Iris pigment epithelial cell (primary cell): Measurements from ENCODE around the gene INPP4A.

Experiments
- DNase-seq: peaks from one replicate; pipeline ENCODE4 v3.0.0-alpha.2; 2011; ENCODE audit warnings: low read depth

Gene INPP4A

DNA sequence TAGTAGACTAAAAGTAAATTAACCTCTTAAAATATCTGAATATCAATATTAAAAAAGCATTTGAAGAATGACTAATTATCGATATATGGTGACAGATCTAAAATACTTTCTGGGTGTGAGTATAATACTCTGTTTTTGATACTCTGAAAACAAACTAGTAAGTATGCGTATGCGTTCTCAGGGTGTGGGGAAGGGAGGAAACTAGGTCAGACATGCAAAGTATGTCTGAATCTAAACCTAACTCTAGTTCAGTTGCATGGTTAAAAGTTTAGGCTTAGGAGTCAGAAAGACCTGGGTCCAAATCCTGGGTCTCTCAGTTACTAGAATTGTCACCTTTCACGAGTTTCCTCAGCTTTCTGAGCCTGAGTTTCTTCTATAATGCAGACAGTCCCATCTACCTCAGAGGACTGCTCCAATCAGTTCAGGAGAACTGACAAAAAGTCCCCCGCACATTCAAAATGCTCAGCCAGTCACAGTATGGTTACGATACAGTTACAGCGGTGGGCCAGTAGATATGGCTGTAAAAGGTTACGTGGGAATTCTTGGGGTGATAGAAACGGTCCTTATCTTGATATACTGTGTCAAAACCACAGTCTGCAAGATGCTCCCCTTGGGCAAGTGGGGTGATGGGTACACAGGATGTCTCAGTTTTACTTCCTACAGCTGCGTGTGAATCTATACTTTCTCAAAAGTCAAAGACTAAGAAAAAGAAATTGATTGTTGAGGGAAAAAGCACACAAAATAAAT is 192.9 kb downstream of the INPP4A start:
- no peak for DNase-seq

DNA sequence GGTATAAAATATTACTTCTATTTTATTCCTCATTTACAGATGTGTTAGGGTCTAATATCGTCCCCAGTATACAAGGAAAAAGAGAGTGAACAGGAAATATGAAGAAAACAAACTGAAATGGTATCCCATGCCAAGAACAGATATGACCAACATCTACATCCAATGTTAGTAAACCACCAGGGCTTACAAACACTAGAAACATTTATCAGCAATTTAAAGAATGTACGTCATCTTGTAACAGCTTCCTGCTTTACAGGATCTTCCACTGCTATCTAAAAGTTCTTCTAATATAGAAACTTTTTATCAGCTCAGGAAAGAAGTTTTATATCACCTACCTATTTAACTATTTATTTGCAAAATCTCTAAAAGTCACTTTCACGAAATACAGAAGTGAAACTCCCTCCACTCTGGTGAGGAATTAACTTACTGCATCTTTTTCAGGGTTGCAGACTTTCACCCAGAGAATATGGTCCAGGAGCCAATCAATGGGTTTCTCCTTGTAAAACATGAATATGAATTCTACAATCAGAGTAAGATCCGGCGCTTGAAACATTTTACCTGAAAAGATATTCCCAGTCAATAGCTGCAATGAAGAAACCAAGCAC is 198.9 kb downstream of the INPP4A start:
- peak; percentile 52 for DNase-seq
